GM18873 (cell line): ENCODE data around the gene SNTG2.

ENCODE experiments used
- ATAC-seq: cut with Tn5 transposase; IDR thresholded peaks from one replicate; pipeline ENCODE4 v1.9.1; 2021; ENCODE audit warnings: mild to moderate bottlenecking, moderate library complexity, moderate number of reproducible peaks; ENCODE audit not compliant: unreplicated experiment, low FRiP score

The SNTG2 gene

DNA sequence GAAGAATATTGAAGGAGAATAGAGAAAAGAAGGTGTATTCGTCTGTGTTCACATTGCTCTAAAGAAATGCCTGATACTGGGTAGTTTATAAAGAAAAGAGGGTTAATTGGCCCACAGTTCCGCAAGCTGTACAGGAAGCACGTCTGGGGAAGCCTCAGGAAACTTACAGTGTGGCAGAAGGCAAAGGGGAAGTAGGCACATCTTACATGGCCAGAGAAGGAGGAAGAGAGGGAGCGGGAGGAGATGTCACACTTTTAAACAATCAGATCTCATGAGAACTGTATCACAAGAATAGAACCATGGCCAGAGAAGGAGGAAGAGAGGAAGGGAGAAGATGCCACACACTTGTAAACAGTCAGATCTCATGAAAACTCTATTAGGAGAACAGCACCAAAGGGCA lies 303.0 kb downstream of the SNTG2 start:
- ATAC-seq, result no peak

- ATAC-seq, result no peak
Measured at GRCh38 chr2:1254662-1255343, 304.2 kb downstream of the SNTG2 start.

DNA sequence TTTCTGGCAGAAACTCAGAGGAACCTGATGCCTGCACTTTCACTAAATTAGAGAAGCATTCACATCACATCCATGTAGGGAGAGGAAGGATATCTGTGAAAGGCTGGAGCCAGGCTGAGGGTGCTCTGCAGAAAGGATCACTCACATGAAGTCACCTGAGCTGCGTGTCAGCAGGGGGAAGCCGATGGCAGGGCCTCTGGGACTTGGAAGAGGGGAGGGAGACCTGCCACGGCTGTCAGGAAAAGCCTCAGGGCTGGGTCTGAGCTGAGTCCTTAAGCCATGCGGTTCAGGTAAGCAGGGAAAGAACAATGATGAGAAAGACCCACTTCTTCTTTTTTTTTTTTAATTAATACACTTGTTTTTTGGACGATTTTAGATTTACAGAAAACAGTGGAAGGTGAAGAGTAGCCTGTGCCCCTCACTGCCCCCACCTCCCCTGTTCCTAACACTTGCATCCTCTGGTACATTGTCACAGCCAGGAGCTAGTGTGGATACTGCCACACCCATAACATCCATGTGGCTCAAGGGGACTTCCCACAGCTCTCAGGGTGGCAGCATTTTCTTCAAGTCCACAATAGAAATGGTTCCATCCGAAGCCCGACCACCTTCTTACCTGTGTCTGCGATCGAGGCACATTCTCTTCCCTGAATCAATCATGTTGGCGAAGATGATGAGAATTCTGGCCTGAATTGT lies 306.1 kb downstream of the SNTG2 start:
- no peak for ATAC-seq

GRCh38 chr2:1257334-1257733 lies 306.7 kb downstream of the SNTG2 start:
- ATAC-seq, result no peak

DNA sequence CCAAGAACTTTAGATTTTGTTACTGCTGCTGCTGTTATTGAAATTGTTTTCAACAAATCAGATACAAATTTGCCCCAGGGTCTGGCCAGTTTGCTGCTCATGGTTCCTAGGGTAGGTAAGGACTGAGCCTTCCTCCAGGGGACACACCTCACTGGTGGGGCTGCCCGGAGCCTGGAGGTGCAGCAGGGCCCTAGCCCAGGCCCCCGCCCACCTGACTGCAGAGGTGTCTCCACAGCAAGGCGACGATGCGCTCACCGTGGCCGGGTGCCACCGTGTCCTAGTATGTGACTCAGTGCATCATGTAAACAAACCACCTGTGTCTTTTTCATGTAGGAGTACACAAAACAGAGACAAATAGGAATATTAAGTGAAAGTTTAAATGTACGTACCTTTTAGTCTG lies 309.1 kb downstream of the SNTG2 start:
- ATAC-seq, result no peak

- no peak for ATAC-seq
Measured at GRCh38 chr2:1262609-1263008, 312.0 kb downstream of the SNTG2 start.

GRCh38 chr2:1265454-1265853 lies 314.8 kb downstream of the SNTG2 start:
- ATAC-seq, result no peak

DNA sequence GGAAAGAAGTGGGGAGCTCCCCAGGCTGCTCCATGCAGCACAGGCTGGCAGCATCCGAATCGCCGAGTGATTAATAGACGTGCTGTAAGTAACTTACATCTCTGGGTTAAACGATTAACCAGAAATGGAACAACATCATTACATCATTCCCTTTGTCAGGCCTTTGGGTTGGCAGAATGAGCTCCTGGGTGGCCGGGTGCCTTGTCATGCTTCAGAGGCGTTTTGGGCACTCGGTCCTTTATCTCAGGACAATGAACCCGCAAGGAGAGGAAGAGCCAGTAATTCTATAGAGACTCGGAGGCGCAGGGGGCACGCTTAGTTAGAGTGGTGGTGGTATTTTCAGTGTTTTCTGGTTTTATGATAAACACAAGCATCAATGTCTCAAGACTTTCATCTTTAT lies 315.7 kb downstream of the SNTG2 start:
- no peak for ATAC-seq

DNA sequence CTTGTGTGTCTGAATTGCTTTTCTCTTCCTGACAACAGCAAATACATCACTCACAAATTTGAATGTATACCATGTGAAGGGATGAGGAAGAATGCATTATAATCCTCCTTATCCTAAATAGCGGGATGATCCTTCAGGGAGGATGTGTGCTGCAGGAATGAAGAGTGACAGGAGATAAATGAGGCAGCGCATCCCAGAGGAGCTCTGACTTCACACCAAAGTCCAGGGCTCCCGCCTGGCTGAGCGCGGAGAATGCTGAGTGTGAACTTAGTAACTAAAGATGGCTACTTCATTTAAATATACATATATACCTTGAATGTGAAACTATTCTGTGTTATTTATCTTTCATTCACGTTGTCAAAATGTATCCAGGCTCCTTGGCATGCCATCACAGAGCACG lies 317.4 kb downstream of the SNTG2 start:
- no peak for ATAC-seq

GRCh38 chr2:1269812-1270211 lies 319.2 kb downstream of the SNTG2 start:
- no peak for ATAC-seq

DNA sequence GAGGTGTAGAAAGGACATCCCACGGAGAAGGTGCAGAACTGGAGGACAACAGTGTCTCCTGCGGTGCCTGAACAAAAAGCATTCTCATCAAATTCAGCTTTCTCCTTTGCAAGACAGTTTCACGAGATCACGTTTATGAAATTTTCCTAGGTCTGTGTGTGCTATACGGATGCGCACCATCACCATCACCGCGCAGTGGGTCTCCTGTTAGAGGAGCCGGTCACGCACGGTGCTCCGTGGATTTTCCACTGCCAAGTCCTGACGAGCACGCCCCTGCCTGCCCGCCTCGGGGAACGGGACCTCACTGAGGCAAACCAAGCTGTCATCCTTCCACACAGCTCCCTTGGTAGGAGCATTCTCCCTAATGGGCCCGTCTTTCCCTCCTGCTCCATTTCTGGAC lies 322.2 kb downstream of the SNTG2 start:
- no peak for ATAC-seq

- ATAC-seq, result no peak
Measured at GRCh38 chr2:1277634-1278033, 327.0 kb downstream of the SNTG2 start.

- no peak for ATAC-seq
Measured at GRCh38 chr2:1278125-1278524, 327.5 kb downstream of the SNTG2 start.

- ATAC-seq, result no peak
Measured at GRCh38 chr2:1278861-1279260, 328.2 kb downstream of the SNTG2 start.

- no peak for ATAC-seq
Measured at GRCh38 chr2:1282552-1282951, 331.9 kb downstream of the SNTG2 start.

- no peak for ATAC-seq
Measured at GRCh38 chr2:1283020-1283801, 332.6 kb downstream of the SNTG2 start.

DNA sequence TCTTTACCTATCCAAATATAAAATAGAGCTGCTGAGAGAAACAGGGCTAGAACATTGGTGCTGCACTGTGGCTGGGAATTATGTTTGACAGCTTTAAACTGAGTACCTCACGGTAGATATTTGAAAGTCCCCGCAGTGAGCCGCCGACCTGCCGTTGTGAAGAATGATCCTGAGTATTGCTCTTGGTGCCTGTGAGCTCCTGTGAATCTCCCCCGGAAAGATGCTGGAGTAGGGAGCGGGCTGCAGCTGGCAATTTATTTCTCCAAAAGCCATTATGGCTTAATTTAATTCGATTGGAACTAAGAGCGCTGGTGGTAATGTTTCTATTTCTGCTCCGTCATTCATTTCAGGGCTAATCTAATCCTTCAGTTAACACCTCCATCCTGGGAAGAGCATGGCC lies 333.2 kb downstream of the SNTG2 start:
- ATAC-seq, result no peak

- no peak for ATAC-seq
Measured at GRCh38 chr2:1286929-1287328, 336.3 kb downstream of the SNTG2 start.

GRCh38 chr2:1287427-1287826 lies 336.8 kb downstream of the SNTG2 start:
- no peak for ATAC-seq

GRCh38 chr2:1294900-1295299 lies 344.3 kb downstream of the SNTG2 start:
- ATAC-seq, result no peak

GRCh38 chr2:1295740-1296139 lies 345.1 kb downstream of the SNTG2 start:
- ATAC-seq, result no peak
